HG03139 (cell line): ENCODE results near the gene GTF3C6.
"Not testable (repeated sequence)": the region's sequence is repeated elsewhere in the genome, so short reads cannot be mapped to it uniquely, and the experiment has no call there.

ENCODE experiments used
- ATAC-seq: cut with Tn5 transposase; IDR thresholded peaks from one replicate; pipeline ENCODE4 v1.9.1; 2021; ENCODE audit not compliant: unreplicated experiment

GTF3C6 gene

GRCh38 chr6:110976575-110976974, 18.1 kb downstream of the GTF3C6 start:
- no peak for ATAC-seq

- ATAC-seq: no peak
Measured at GRCh38 chr6:110979565-110980101, 21.1 kb downstream of the GTF3C6 start.

GRCh38 chr6:110980227-110980626, 21.7 kb downstream of the GTF3C6 start:
- no peak for ATAC-seq

- no peak for ATAC-seq
Measured at GRCh38 chr6:110980648-110981047, 22.1 kb downstream of the GTF3C6 start.

GRCh38 chr6:110981202-110981600, 22.7 kb downstream of the GTF3C6 start:
- ATAC-seq: no peak

GRCh38 chr6:110990840-110991576, 32.5 kb downstream of the GTF3C6 start:
- no peak for ATAC-seq

- no peak for ATAC-seq
Measured at GRCh38 chr6:110996691-110997090, 38.2 kb downstream of the GTF3C6 start.

- no peak for ATAC-seq
Measured at GRCh38 chr6:110999634-111000270, 41.2 kb downstream of the GTF3C6 start.

GRCh38 chr6:111002350-111002749, 43.8 kb downstream of the GTF3C6 start:
- no peak for ATAC-seq

- no peak for ATAC-seq
Measured at GRCh38 chr6:111011360-111012142, 53.0 kb downstream of the GTF3C6 start.

- no peak for ATAC-seq
Measured at GRCh38 chr6:111012143-111012452, 53.6 kb downstream of the GTF3C6 start.

- ATAC-seq: not testable (repeated sequence)
Measured at GRCh38 chr6:111012520-111012919, 54.0 kb downstream of the GTF3C6 start.

GRCh38 chr6:111013144-111013915, 54.8 kb downstream of the GTF3C6 start:
- ATAC-seq: no peak

- ATAC-seq: no peak
Measured at GRCh38 chr6:111015389-111016124, 57.1 kb downstream of the GTF3C6 start.

GRCh38 chr6:111017241-111017640, 58.7 kb downstream of the GTF3C6 start:
- ATAC-seq: not testable (repeated sequence)
